K562 (cell line): ENCODE data around the gene PRR30. TPM values are rescaled to one million over a fixed set of nuclear protein-coding genes. Genes with fewer than 3 reads are reported as not detected.

Experiments used
- CEBPG ChIP-seq, 3 experiments: fragments of 200-800 bp in 1 of 3; sonication (Bioruptor generic) in 1 of 3; sonication (generic) in 1 of 3; formaldehyde crosslinking in 1 of 3; IDR thresholded peaks in 2 of 3; conservative IDR thresholded peaks in 1 of 3; 2 replicates each; pipeline versions ENCODE4 v1.6.1 to v1.8.0; 2016 to 2022; ENCODE audit warnings: missing compliant biosample characterization in 2 of 3, missing genetic modification characterization in 2 of 3, mild to moderate bottlenecking in 1 of 3, missing genetic modification reagents in 1 of 3
- MGA ChIP-seq: fragments of 450-650 bp; IDR thresholded peaks from 2 replicates; pipeline ENCODE4 v1.6.1; 2016; ENCODE audit warnings: mild to moderate bottlenecking, moderate library complexity
- polyA plus RNA-seq, 8 experiments: library from polyadenylated mRNA; depleted of rRNA in 4 of 8; stranded (reverse) in 5 of 8; unstranded in 3 of 8; fragments of >200 nt; fragmentation: Nextera tagmentation in 2 of 8; fragmentation: Illumina TruSeq in 1 of 8; extraction: Ambion mirVana in 2 of 8; extraction: Trizol in 1 of 8; gene quantifications; 2 replicates each; pipeline versions ENCODE4 v1.2.1 to v1.2.3, GENCODE V29; 2011 to 2014; ENCODE audit warnings: inconsistent platforms in 1 of 8, missing spikeins in 1 of 8
- total RNA-seq, 7 experiments: library from RNA; depleted of rRNA in 6 of 7; stranded (reverse); fragments of >200 nt in 6 of 7; fragmentation: Illumina TruSeq in 2 of 7; extraction: Trizol in 2 of 7; gene quantifications; 2 replicates each; pipeline versions ENCODE4 v1.2.1 to v1.2.3, GENCODE V29; 2011 to 2021; ENCODE audit warnings: low replicate concordance in 1 of 7
- TF ChIP-seq, protein P1 (sequence below), 2 experiments: fragments of 450-650 bp in 1 of 2; sonication (generic) in 1 of 2; formaldehyde crosslinking in 1 of 2; IDR thresholded peaks in 1 of 2; conservative IDR thresholded peaks in 1 of 2; 2 replicates each; pipeline versions ENCODE4 v1.6.1 to v1.8.1; 2016 to 2023; ENCODE audit warnings: mild to moderate bottlenecking in 2 of 2, moderate library complexity in 2 of 2, inconsistent platforms in 1 of 2, missing genetic modification reagents in 1 of 2

PRR30 gene
- total and polyA plus RNA-seq, 9 of the 15 experiments (the other 6 are each of a cell fraction or from before 2014, with no cell fraction given): not detected

DNA sequence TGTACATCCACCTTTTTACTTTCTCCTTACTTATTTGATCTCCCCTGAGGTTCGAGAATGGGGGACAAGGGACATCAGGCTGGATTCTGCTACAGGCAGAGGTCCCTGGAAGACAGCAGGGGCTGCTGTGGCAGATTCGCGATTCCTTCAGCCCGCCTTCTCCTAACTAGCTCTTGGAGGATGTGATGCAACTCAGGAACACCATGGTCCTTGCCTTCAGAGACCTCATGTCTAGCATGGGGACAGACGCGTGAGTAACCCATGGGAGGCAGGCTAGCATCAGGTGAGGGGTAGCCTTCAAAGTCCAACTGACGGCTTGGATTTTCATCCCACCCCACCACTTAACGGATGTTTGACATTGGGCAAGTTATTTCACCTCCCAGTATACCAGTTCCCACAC, 8.7 kb upstream of the PRR30 start (continued):
- TF ChIP-seq MGA (peak; percentile 40; the same call in 1 of the 2 replicates), CEBPG (CRISPR knock-in tag; IDR thresholded peaks at IDR 0.05) (peak; percentile 52), CEBPG (tag; conservative IDR thresholded peaks at IDR 0.05 in 1 of 2, IDR thresholded peaks at IDR 0.05 in 1 of 2) (no peak)
- TF ChIP-seq, protein P1, sequence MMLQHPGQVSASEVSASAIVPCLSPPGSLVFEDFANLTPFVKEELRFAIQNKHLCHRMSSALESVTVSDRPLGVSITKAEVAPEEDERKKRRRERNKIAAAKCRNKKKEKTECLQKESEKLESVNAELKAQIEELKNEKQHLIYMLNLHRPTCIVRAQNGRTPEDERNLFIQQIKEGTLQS (IDR thresholded peaks at IDR 0.05): 0 out of 2 replicates have a peak, but pooled peaks have one; percentile 16
- TF ChIP-seq, protein P1 (CRISPR knock-in tag; conservative IDR thresholded peaks at IDR 0.05): no peak
